CD4-positive, alpha-beta T cell (primary cell): ENCODE data around the gene SPNS3. TPM values are rescaled to one million over a fixed set of nuclear protein-coding genes. Genes with fewer than 3 reads are reported as not detected.

ENCODE experiments used
- ATAC-seq: fragments of 200-7000 bp; cut with Tn5 transposase; one replicate; pipeline ENCODE4 v1.10.0; 2022; ENCODE audit warnings: mild to moderate bottlenecking; ENCODE audit not compliant: poor library complexity
- CTCF ChIA-PET: fragments of 350-600 bp; sonication (Branson Sonifier 250); formaldehyde crosslinking; loops from one replicate; lab custom pipeline; 2021; ENCODE audit warnings: antibody characterized with exemption, inconsistent platforms; lab: Charles Lee
- POLR2A ChIA-PET: fragments of 350-600 bp; sonication (Branson Sonifier 250); formaldehyde crosslinking; loops from one replicate; lab custom pipeline; 2021; ENCODE audit warnings: antibody characterized with exemption, inconsistent platforms; lab: Charles Lee
- DNase-seq, 14 experiments: peaks; one replicate each; pipeline ENCODE4 v3.0.0-alpha.2; 2013 to 2020; ENCODE audit warnings: mixed read lengths in 2 of 14
- H3K27ac ChIP-seq, 2 donors: one replicate each; pipeline versions ENCODE4 v1.5.1 to v1.7.0; 2013; ENCODE audit warnings: low read length in 2 of 2, low read depth in 1 of 2, mild to moderate bottlenecking in 1 of 2
- H3K27me3 ChIP-seq, 2 experiments: 1 replicate in 1 of 2; 2 replicates in 1 of 2; pipeline versions ENCODE4 v1.6.1 to v1.7.0; 2013; ENCODE audit warnings: low read length in 2 of 2, control low read depth in 1 of 2, mild to moderate bottlenecking in 1 of 2, moderate library complexity in 1 of 2; ENCODE audit not compliant: insufficient read depth in 2 of 2, control insufficient read depth in 1 of 2
- H3K36me3 ChIP-seq: one replicate; pipeline ENCODE4 v1.6.1; 2013; ENCODE audit warnings: low read length, control low read depth; ENCODE audit not compliant: insufficient read depth
- H3K4me1 ChIP-seq: one replicate; pipeline ENCODE4 v1.6.1; 2013; ENCODE audit warnings: low read length, control low read depth; ENCODE audit not compliant: insufficient read depth
- H3K4me3 ChIP-seq: one replicate; pipeline ENCODE4 v1.5.1; 2013; ENCODE audit warnings: mild to moderate bottlenecking, low read length, moderate library complexity
- H3K9me3 ChIP-seq, 2 experiments: 1 replicate in 1 of 2; 2 replicates in 1 of 2; pipeline versions ENCODE4 v1.6.1 to v1.7.0; 2013; ENCODE audit warnings: low read length in 2 of 2, mild to moderate bottlenecking in 2 of 2, control low read depth in 1 of 2, moderate library complexity in 1 of 2; ENCODE audit not compliant: control insufficient read depth in 1 of 2, insufficient read depth in 1 of 2
- H3K27ac Mint-ChIP-seq: one replicate; pipeline ENCODE4 v1.8.0; 2020; ENCODE audit warnings: mixed read lengths
- H3K27me3 Mint-ChIP-seq: one replicate; pipeline ENCODE4 v1.8.0; 2021; ENCODE audit warnings: mixed read lengths
- H3K36me3 Mint-ChIP-seq: one replicate; pipeline ENCODE4 v1.8.0; 2021; ENCODE audit warnings: low read depth, mixed read lengths
- H3K4me1 Mint-ChIP-seq: one replicate; pipeline ENCODE4 v1.8.0; 2021; ENCODE audit warnings: low read depth, mixed read lengths
- H3K4me3 Mint-ChIP-seq: one replicate; pipeline ENCODE4 v1.8.0; 2020; ENCODE audit warnings: mild to moderate bottlenecking, mixed read lengths
- H3K9me3 Mint-ChIP-seq: one replicate; pipeline ENCODE4 v1.8.0; 2020; ENCODE audit warnings: mixed read lengths
- CTCF ChIP-seq: fragments of 200-600 bp; IDR thresholded peaks from one replicate; pipeline ENCODE4 v1.8.0; 2022; ENCODE audit warnings: antibody characterized with exemption, mild to moderate bottlenecking
- intact Hi-C, 2 experiments: fragments of 100-400 bp; cut with DNase I in 1 of 2; cut with micrococcal nuclease in 1 of 2; formaldehyde crosslinking; loops; one replicate each; pipeline versions ENCODE4 v1.15.1 to v1.9.0; 2023 to 2025; cut with DNase I, micrococcal nuclease
- total RNA-seq, 174 experiments: library from RNA in 2 of 174; stranded (reverse) in 2 of 174; gene quantifications; one replicate each; pipeline ENCODE4 v1.2.3 and lab custom pipeline; 2021 to 2026

Gene SPNS3
- total RNA-seq, 2 experiments from 2014 or later: 2.3 to 2.5 TPM

- no peaks in the 10 kb centered on the region for H3K27me3 ChIP-seq
- ATAC-seq: no peak
- Mint-ChIP-seq H3K36me3 (no peaks in the 10 kb centered on the region), H3K4me3 (no peak overlapping the region), H3K27ac (no peak overlapping the region), H3K9me3 (no peaks in the 10 kb centered on the region), H3K27me3 (no peaks in the 10 kb centered on the region), H3K4me1 (peaks cover 8% of the 10 kb centered on the region)
- H3K4me3 ChIP-seq: no peak overlapping the region
- ChIA-PET CTCF (no interaction called here), POLR2A (no interaction called here)
- H3K27ac ChIP-seq: no peak overlapping the region
- intact Hi-C loops: no loop called here
- H3K9me3 ChIP-seq: no peaks in the 10 kb centered on the region
- TF ChIP-seq CTCF: no peak
- H3K4me1 ChIP-seq: peaks cover 21% of the 10 kb centered on the region
- no peak for DNase-seq
- H3K36me3 ChIP-seq: no peaks in the 10 kb centered on the region
These were observed 38.6 kb upstream of the SPNS3 start for GRCh38 chr17:4395111-4395478.

- H3K4me1 Mint-ChIP-seq: peaks cover 8% of the 10 kb centered on the region
- no peaks in the 10 kb centered on the region for H3K36me3 Mint-ChIP-seq
- Histone ChIP-seq H3K9me3 (no peaks in the 10 kb centered on the region), H3K4me3 (no peak overlapping the region), H3K27me3 (no peaks in the 10 kb centered on the region), H3K4me1 (peaks cover 21% of the 10 kb centered on the region), H3K36me3 (no peaks in the 10 kb centered on the region), H3K27ac (no peak overlapping the region)
- no peak for ATAC-seq
- ChIA-PET CTCF (interaction anchor here (0.6 kb wide), 1 partner anchor 12 kb away, joined by 3 read pairs; no protein-coding TSS in a partner anchor), POLR2A (no interaction called here)
- H3K9me3 Mint-ChIP-seq: no peaks in the 10 kb centered on the region
- TF ChIP-seq CTCF: no peak
- intact Hi-C loops: no loop called here
- H3K27me3 Mint-ChIP-seq: no peaks in the 10 kb centered on the region
- H3K27ac Mint-ChIP-seq: no peak overlapping the region
- H3K4me3 Mint-ChIP-seq: no peak overlapping the region
- DNase-seq: no peak
These were observed 35.9 kb upstream of the SPNS3 start for GRCh38 chr17:4397840-4398239.

GRCh38 chr17:4405038-4405669 is 28.6 kb upstream of the SPNS3 start:
- H3K27me3 Mint-ChIP-seq: no peaks in the 10 kb centered on the region
- Histone ChIP-seq H3K27me3 (no peaks in the 10 kb centered on the region), H3K4me3 (no peak overlapping the region), H3K27ac (no peak overlapping the region), H3K4me1 (no peaks in the 10 kb centered on the region), H3K36me3 (no peaks in the 10 kb centered on the region), H3K9me3 (no peaks in the 10 kb centered on the region)
- ATAC-seq: no peak
- intact Hi-C loops: no loop called here
- ChIA-PET POLR2A (interaction anchor here (0.5 kb wide), 1 partner anchor 964 kb away, joined by 3 read pairs; no protein-coding TSS in a partner anchor), CTCF (no interaction called here)
- no peak for DNase-seq
- H3K9me3 Mint-ChIP-seq: no peaks in the 10 kb centered on the region
- no peaks in the 10 kb centered on the region for H3K4me1 Mint-ChIP-seq
- no peak for TF ChIP-seq CTCF
- H3K4me3 Mint-ChIP-seq: no peak overlapping the region
- no peaks in the 10 kb centered on the region for H3K36me3 Mint-ChIP-seq
- no peak overlapping the region for H3K27ac Mint-ChIP-seq
